Spleen (tissue), 7 donors: ENCODE results near the gene RFPL3.

ENCODE experiments used
- POLR2A ChIP-seq, 3 donors: fragments of 450-650 bp; IDR thresholded peaks; one replicate each; pipeline ENCODE4 v1.5.1; 2017; ENCODE audit warnings: antibody characterized with exemption in 3 of 3, mild to moderate bottlenecking in 1 of 3
- POLR2AphosphoS5 ChIP-seq, 3 donors: sonication (generic); formaldehyde crosslinking; IDR thresholded peaks; one replicate each; pipeline ENCODE4 v1.5.1; 2017; ENCODE audit warnings: antibody characterized with exemption in 3 of 3
- TF ChIP-seq, protein P1 (sequence below), 11 experiments: fragments of 200-600 bp in 7 of 11; fragments of 450-650 bp in 4 of 11; sonication (generic) in 4 of 11; IDR thresholded peaks in 8 of 11; conservative IDR thresholded peaks in 3 of 11; 1 replicate in 7 of 11; 2 replicates in 4 of 11; pipeline versions ENCODE4 v1.4.0 to v1.8.0; 2016 to 2021; ENCODE audit warnings: antibody characterized with exemption in 11 of 11, inconsistent platforms in 4 of 11, mild to moderate bottlenecking in 1 of 11
- donor health status: DM: no; HTN: no; CAD: no; lungs with moderate emphysema.
- donor health status: DM: no; HTN: no; CAD: no.
- donor health status: DM: no; HTN: no; CAD: no.

DNA sequence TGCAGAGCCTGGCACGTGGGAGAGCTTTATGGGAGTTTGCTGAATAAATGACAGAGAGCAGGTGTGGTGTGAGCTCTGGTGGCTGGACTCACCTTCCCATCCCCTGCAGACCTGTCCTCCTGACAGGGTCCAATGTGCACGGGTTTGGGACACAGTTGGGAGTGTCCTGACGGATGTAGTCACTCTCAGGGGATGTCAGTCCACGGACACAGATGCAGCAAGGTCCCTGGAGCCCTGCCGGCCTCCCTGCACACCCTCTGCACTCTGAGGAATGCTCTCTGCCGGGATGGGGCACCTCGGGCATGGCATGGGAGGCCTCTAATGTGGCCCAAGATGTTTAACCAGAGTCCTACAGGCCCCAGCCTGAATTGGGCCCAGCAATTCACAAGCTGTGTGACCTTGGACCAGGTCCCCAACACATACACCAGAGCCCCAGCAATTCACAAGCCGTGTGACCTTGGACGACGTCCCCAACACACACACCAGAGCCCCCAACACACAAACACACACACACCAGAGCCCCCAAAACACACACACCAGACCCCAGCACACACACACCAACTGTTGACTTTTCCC lies 30.0 kb upstream of the RFPL3 start:
- TF ChIP-seq, protein P1, sequence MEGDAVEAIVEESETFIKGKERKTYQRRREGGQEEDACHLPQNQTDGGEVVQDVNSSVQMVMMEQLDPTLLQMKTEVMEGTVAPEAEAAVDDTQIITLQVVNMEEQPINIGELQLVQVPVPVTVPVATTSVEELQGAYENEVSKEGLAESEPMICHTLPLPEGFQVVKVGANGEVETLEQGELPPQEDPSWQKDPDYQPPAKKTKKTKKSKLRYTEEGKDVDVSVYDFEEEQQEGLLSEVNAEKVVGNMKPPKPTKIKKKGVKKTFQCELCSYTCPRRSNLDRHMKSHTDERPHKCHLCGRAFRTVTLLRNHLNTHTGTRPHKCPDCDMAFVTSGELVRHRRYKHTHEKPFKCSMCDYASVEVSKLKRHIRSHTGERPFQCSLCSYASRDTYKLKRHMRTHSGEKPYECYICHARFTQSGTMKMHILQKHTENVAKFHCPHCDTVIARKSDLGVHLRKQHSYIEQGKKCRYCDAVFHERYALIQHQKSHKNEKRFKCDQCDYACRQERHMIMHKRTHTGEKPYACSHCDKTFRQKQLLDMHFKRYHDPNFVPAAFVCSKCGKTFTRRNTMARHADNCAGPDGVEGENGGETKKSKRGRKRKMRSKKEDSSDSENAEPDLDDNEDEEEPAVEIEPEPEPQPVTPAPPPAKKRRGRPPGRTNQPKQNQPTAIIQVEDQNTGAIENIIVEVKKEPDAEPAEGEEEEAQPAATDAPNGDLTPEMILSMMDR (IDR thresholded peaks at IDR 0.05 in 8 of 11, conservative IDR thresholded peaks at IDR 0.05 in 3 of 11): no peak
- TF ChIP-seq POLR2A (IDR thresholded peaks at IDR 0.05): no peak
- TF ChIP-seq POLR2AphosphoS5 (IDR thresholded peaks at IDR 0.05): no peak
